AG09319 (cell line): Measurements from ENCODE around the gene CPNE1.

ENCODE experiments used
- DNase-seq: peaks from one replicate; pipeline ENCODE4 v3.0.0-alpha.2; 2010; ENCODE audit warnings: low read depth; ENCODE audit errors: extremely low read depth
- TF ChIP-seq, protein P1 (sequence below): IDR thresholded peaks from 2 replicates; pipeline ENCODE4 v1.5.1; 2011; ENCODE audit warnings: low read depth, mild to moderate bottlenecking, inconsistent platforms, low read length, moderate library complexity

CPNE1 gene

DNA sequence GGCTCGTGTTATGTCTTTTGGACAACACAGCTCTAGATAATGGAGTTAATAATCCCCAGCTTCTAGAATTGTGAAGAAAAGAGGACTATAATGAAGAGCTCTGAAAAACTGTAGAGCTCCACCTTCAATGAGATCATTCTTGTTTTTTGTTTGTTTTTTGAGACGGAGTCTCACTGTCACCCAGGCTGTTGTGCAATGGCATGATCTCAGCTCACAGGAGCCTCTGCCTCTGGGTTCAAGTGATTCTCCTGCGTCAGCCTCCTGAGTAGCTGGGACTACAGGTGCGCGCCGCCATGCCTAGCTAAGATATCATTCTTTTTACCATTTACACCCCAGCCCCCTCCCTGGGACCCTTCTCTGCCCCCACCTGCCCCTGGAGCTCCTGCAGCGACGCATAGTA, 86.2 kb downstream of the CPNE1 start:
- TF ChIP-seq, protein P1, sequence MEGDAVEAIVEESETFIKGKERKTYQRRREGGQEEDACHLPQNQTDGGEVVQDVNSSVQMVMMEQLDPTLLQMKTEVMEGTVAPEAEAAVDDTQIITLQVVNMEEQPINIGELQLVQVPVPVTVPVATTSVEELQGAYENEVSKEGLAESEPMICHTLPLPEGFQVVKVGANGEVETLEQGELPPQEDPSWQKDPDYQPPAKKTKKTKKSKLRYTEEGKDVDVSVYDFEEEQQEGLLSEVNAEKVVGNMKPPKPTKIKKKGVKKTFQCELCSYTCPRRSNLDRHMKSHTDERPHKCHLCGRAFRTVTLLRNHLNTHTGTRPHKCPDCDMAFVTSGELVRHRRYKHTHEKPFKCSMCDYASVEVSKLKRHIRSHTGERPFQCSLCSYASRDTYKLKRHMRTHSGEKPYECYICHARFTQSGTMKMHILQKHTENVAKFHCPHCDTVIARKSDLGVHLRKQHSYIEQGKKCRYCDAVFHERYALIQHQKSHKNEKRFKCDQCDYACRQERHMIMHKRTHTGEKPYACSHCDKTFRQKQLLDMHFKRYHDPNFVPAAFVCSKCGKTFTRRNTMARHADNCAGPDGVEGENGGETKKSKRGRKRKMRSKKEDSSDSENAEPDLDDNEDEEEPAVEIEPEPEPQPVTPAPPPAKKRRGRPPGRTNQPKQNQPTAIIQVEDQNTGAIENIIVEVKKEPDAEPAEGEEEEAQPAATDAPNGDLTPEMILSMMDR = no peak
- DNase-seq = no peak

DNA sequence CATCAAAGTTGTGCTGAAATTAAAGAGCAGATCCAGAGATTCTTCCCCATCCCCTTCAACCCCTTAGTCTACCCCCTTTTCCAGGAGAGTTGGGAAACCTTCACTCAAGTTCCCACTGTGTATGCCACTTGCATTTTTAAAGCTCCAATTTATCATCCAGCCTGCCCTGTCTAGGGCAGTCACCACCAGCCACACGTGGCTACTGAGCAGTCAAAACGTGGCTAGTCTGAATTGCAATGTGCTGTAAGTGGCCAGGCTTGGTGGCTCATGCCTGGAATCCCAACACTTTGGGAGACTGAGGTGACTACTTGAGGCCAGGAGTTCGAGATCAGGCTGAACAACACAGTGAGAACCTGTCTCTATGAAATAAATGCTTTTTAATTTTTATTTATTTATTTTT, 87.9 kb downstream of the CPNE1 start:
- TF ChIP-seq, protein P1 = no peak
- DNase-seq = no peak
